ENCODE results near the gene COL12A1.

DNA sequence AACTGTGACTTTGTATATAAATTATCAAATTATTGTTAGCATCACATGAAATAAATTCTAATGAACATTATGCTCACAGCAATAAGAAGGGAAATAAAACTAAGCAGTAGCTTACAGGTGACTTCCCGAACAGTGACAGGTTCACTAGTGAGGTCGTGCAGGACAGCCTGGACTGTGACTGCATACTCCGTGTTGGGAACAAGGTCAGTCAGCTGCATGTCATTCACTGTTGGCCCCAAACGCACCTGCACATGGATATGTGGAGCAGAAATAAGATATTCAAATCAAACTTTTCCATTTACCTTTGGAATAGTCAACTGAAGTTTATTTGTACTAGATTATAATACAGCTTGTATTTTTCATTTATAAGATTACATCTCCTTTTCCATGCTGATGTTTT is 60.6 kb downstream of the COL12A1 start:
- TF ChIP-seq, protein P1, sequence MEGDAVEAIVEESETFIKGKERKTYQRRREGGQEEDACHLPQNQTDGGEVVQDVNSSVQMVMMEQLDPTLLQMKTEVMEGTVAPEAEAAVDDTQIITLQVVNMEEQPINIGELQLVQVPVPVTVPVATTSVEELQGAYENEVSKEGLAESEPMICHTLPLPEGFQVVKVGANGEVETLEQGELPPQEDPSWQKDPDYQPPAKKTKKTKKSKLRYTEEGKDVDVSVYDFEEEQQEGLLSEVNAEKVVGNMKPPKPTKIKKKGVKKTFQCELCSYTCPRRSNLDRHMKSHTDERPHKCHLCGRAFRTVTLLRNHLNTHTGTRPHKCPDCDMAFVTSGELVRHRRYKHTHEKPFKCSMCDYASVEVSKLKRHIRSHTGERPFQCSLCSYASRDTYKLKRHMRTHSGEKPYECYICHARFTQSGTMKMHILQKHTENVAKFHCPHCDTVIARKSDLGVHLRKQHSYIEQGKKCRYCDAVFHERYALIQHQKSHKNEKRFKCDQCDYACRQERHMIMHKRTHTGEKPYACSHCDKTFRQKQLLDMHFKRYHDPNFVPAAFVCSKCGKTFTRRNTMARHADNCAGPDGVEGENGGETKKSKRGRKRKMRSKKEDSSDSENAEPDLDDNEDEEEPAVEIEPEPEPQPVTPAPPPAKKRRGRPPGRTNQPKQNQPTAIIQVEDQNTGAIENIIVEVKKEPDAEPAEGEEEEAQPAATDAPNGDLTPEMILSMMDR (IDR thresholded peaks at IDR 0.05; ENCODE audit: poor library complexity, severe bottlenecking), result no peak
- TF ChIP-seq POLR2AphosphoS5 (IDR thresholded peaks at IDR 0.05) (no peak), EP300 (conservative IDR thresholded peaks at IDR 0.05; ENCODE audit: poor library complexity, severe bottlenecking) (no peak), EZH2 (IDR thresholded peaks at IDR 0.05; ENCODE audit: borderline replicate concordance, insufficient read depth, low read length, poor library complexity, severe bottlenecking) (no peak), RAD21 (conservative IDR thresholded peaks at IDR 0.05) (no peak), TAF1 (IDR thresholded peaks at IDR 0.05; ENCODE audit: low read depth) (no peak), SMC3 (conservative IDR thresholded peaks at IDR 0.05; ENCODE audit: poor library complexity) (no peak)
- TF ChIP-seq, protein P2, sequence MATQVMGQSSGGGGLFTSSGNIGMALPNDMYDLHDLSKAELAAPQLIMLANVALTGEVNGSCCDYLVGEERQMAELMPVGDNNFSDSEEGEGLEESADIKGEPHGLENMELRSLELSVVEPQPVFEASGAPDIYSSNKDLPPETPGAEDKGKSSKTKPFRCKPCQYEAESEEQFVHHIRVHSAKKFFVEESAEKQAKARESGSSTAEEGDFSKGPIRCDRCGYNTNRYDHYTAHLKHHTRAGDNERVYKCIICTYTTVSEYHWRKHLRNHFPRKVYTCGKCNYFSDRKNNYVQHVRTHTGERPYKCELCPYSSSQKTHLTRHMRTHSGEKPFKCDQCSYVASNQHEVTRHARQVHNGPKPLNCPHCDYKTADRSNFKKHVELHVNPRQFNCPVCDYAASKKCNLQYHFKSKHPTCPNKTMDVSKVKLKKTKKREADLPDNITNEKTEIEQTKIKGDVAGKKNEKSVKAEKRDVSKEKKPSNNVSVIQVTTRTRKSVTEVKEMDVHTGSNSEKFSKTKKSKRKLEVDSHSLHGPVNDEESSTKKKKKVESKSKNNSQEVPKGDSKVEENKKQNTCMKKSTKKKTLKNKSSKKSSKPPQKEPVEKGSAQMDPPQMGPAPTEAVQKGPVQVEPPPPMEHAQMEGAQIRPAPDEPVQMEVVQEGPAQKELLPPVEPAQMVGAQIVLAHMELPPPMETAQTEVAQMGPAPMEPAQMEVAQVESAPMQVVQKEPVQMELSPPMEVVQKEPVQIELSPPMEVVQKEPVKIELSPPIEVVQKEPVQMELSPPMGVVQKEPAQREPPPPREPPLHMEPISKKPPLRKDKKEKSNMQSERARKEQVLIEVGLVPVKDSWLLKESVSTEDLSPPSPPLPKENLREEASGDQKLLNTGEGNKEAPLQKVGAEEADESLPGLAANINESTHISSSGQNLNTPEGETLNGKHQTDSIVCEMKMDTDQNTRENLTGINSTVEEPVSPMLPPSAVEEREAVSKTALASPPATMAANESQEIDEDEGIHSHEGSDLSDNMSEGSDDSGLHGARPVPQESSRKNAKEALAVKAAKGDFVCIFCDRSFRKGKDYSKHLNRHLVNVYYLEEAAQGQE (IDR thresholded peaks at IDR 0.05; ENCODE audit: borderline replicate concordance), result no peak
